ENCODE measurements around the gene CINP. TPM values are rescaled to one million over a fixed set of nuclear protein-coding genes. Genes with fewer than 3 reads are reported as not detected.
A peak's percentile ranks its signal among the peaks of the same experiment; 100 is the strongest.

The CINP gene
- total and polyA plus RNA-seq, 9 of the 15 experiments (the other 6 are each of a cell fraction or from before 2014, with no cell fraction given), result 36.3 to 63.2 (median 43.7) TPM

GRCh38 chr14:102319351-102320032, 43.2 kb downstream of the CINP start, which contains the start of gene ZNF839 (continued):
- TF ChIP-seq ZNF407 (IDR thresholded peaks at IDR 0.05; ENCODE audit: low read depth) (peak; percentile 96), MBD2 (IDR thresholded peaks at IDR 0.05; ENCODE audit: borderline replicate concordance, low read depth) (peak; percentile 26; the same call in 1 of the 2 replicates), PHF20 (IDR thresholded peaks at IDR 0.05; ENCODE audit: partially characterized antibody) (peak; percentile 55), ZNF212 (CRISPR knock-in tag; IDR thresholded peaks at IDR 0.05) (no peak), NONO (IDR thresholded peaks at IDR 0.05; ENCODE audit: low read depth in 2 of 2, low read length in 1 of 2) (peak; percentile 30 to 47; a peak in 1 of 4 replicates), MCM5 (IDR thresholded peaks at IDR 0.05; ENCODE audit: low read depth) (no peak), MTA3 (IDR thresholded peaks at IDR 0.05; ENCODE audit: borderline replicate concordance) (peak; percentile 99), LCOR (CRISPR knock-in tag; IDR thresholded peaks at IDR 0.05) (peak; percentile 48; the same call in 1 of the 2 replicates), GATAD2B (IDR thresholded peaks at IDR 0.05; ENCODE audit: borderline replicate concordance) (peak; percentile 62; the same call in 1 of the 2 replicates), ZNF586 (CRISPR knock-in tag; conservative IDR thresholded peaks at IDR 0.05) (no peak), POU5F1 (IDR thresholded peaks at IDR 0.05; ENCODE audit: borderline replicate concordance, low read depth, low read length, partially characterized antibody) (peak; percentile 91), PRPF4 (IDR thresholded peaks at IDR 0.05; ENCODE audit: insufficient read depth, low read depth, low read length, poor library complexity, severe bottlenecking) (no peak), TFAP4 (CRISPR knock-in tag; IDR thresholded peaks at IDR 0.05; ENCODE audit: borderline replicate concordance) (peak; percentile 62; the same call in 1 of the 2 replicates), NCOA1 (IDR thresholded peaks at IDR 0.05; ENCODE audit: low read depth) (no peak), SIX5 (IDR thresholded peaks at IDR 0.05; ENCODE audit: borderline replicate concordance in 1 of 2, insufficient read depth in 1 of 2, low read depth in 1 of 2, low read length in 2 of 2) (peak in 1 of 2 experiments; percentile 26; a peak in 1 of 4 replicates), TAF1 (IDR thresholded peaks at IDR 0.05; ENCODE audit: control insufficient read depth, extremely low read depth, insufficient read depth, low read length, severe bottlenecking) (peak; percentile 62), EP400 (IDR thresholded peaks at IDR 0.05) (peak; percentile 57), ZNF311 (CRISPR knock-in tag; IDR thresholded peaks at IDR 0.05) (no peak), NRF1 (conservative IDR thresholded peaks at IDR 0.05 in 1 of 2, IDR thresholded peaks at IDR 0.05 in 1 of 2) (no peak), ARNT (IDR thresholded peaks at IDR 0.05) (no peak)
